GM10847 (cell line): ENCODE data around the gene TAF15.

Experiments used
- POLR2A ChIP-seq: IDR thresholded peaks from 2 replicates; pipeline ENCODE4 v1.6.1; 2011; ENCODE audit not compliant: insufficient read length; ENCODE audit errors: extremely low read depth

TAF15 gene

GRCh38 chr17:35774499-35774898 is 34.8 kb upstream of the TAF15 start:
- no peak for TF ChIP-seq POLR2A

- TF ChIP-seq POLR2A: no peak
Measured at GRCh38 chr17:35775039-35775438, 34.2 kb upstream of the TAF15 start.

GRCh38 chr17:35775583-35775982 is 33.7 kb upstream of the TAF15 start:
- TF ChIP-seq POLR2A: no peak

GRCh38 chr17:35778641-35779196 is 30.6 kb upstream of the TAF15 start:
- no peak for TF ChIP-seq POLR2A

GRCh38 chr17:35780950-35781349 is 28.3 kb upstream of the TAF15 start:
- TF ChIP-seq POLR2A: no peak

GRCh38 chr17:35784895-35785294 is 24.4 kb upstream of the TAF15 start:
- no peak for TF ChIP-seq POLR2A

- no peak for TF ChIP-seq POLR2A
Measured at GRCh38 chr17:35786941-35787432, 22.3 kb upstream of the TAF15 start.

GRCh38 chr17:35788477-35789368 is 20.6 kb upstream of the TAF15 start:
- no peak for TF ChIP-seq POLR2A

- TF ChIP-seq POLR2A: no peak
Measured at GRCh38 chr17:35790841-35791240, 18.4 kb upstream of the TAF15 start.

- TF ChIP-seq POLR2A: no peak
Measured at GRCh38 chr17:35791681-35792350, 17.5 kb upstream of the TAF15 start.

GRCh38 chr17:35793257-35793656 is 16.0 kb upstream of the TAF15 start:
- no peak for TF ChIP-seq POLR2A

- no peak for TF ChIP-seq POLR2A
Measured at GRCh38 chr17:35795007-35795870, 14.0 kb upstream of the TAF15 start, which contains the start of gene MMP28. MMP28 (minus strand) TSS chr17:35795641; CDS start chr17:35795377, 264 bp downstream.

GRCh38 chr17:35795871-35796265 is 13.4 kb upstream of the TAF15 start:
- TF ChIP-seq POLR2A: no peak

- no peak for TF ChIP-seq POLR2A
Measured at GRCh38 chr17:35796942-35797341, 12.3 kb upstream of the TAF15 start.

- no peak for TF ChIP-seq POLR2A
Measured at GRCh38 chr17:35797370-35797769, 11.9 kb upstream of the TAF15 start.

GRCh38 chr17:35797918-35798317 is 11.4 kb upstream of the TAF15 start:
- no peak for TF ChIP-seq POLR2A
